Keratinocyte (primary cell): ENCODE data around the gene ADH5.

Source experiments
- CTCF ChIP-seq, 3 experiments: IDR thresholded peaks in 1 of 3; conservative IDR thresholded peaks in 1 of 3; optimal IDR thresholded peaks in 1 of 3; 2 replicates in 2 of 3; 3 replicates in 1 of 3; pipeline versions ENCODE3 to v1.5.1; 2011; ENCODE audit warnings: low read length in 3 of 3, mild to moderate bottlenecking in 3 of 3, moderate library complexity in 2 of 3, control low read depth in 1 of 3, inconsistent platforms in 1 of 3; ENCODE audit not compliant: insufficient read depth in 2 of 3; ENCODE audit errors: extremely low read depth in 1 of 3
- EZH2 ChIP-seq: IDR thresholded peaks from one replicate; pipeline ENCODE4 v1.6.1; 2012; ENCODE audit warnings: inconsistent platforms, mild to moderate bottlenecking, low read length, moderate library complexity

GRCh38 chr4:99029852-99030251, 58.7 kb downstream of the ADH5 start:
- TF ChIP-seq CTCF (optimal IDR thresholded peaks at IDR 0.05 in 1 of 3, IDR thresholded peaks at IDR 0.05 in 1 of 3, conservative IDR thresholded peaks at IDR 0.05 in 1 of 3; ENCODE audit: extremely low read depth in 1 of 3, insufficient read depth in 2 of 3, low read length in 3 of 3) (no peak), EZH2 (no peak)
